ENCODE data around the gene CECR2. TPM values are rescaled to one million over a fixed set of nuclear protein-coding genes. Genes with fewer than 3 reads are reported as not detected.
A peak's percentile ranks its signal among the peaks of the same experiment; 100 is the strongest.

Gene CECR2
- total RNA-seq, 1 experiment from 2014 or later = 111 TPM

GRCh38 chr22:17373855-17374254 is 4.6 kb downstream of the CECR2 start (continued):
- TF ChIP-seq TEAD4 (CRISPR knock-in tag; IDR thresholded peaks at IDR 0.05) = no peak
- no peak for TF ChIP-seq HMGA2 (CRISPR knock-in tag; IDR thresholded peaks at IDR 0.05)
- TF ChIP-seq, protein P1, sequence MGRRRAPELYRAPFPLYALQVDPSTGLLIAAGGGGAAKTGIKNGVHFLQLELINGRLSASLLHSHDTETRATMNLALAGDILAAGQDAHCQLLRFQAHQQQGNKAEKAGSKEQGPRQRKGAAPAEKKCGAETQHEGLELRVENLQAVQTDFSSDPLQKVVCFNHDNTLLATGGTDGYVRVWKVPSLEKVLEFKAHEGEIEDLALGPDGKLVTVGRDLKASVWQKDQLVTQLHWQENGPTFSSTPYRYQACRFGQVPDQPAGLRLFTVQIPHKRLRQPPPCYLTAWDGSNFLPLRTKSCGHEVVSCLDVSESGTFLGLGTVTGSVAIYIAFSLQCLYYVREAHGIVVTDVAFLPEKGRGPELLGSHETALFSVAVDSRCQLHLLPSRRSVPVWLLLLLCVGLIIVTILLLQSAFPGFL (CRISPR knock-in tag; IDR thresholded peaks at IDR 0.05; ENCODE audit: borderline replicate concordance) = no peak
- no peak for TF ChIP-seq NR2C2 (CRISPR knock-in tag; IDR thresholded peaks at IDR 0.05)

DNA sequence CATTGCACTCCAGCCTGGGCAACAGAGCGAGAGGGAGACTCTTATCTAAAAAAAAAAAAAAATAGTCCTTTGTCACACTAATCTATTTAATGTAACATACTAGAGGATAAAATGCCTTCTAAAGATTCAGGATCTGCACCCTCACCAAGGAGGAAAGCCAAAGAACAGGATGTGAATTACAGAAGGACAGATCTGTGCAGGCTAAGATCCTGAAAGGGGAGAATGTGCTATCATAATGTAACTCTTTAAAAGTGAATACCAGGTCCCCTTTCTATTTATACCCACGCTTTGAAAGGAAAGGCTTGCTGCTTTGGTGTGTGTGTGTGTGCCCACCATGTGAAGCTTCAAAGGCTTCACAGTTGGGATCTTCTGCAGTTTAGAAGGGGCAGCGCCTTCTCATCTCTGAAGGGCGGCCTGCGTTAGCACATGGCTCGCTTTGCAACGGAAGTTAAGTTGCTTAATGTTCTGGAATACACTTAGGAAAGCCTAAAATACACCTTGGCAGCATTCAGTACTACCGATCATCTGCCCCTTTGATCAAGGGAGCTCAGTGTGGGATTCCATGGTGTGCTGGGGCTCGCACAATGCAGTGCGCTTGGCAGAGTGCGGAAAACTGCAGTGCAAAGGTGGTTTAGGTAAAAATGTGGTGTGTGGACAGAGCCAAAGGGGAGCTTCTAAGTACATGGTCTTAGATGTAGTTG is 6.8 kb downstream of the CECR2 start:
- Mint-ChIP-seq H3K9me3 (no peaks in the 10 kb centered on the region), H3K4me3 (peak overlapping the region; percentile 28; the same call in 1 of the 2 replicates), H3K27me3 (ENCODE audit: low read depth) (no peaks in the 10 kb centered on the region), H3K4me1 (peaks cover 90% of the 10 kb centered on the region), H3K36me3 (no peaks in the 10 kb centered on the region), H3K27ac (peak overlapping the region; percentile 77)
- ATAC-seq = no peak
- no peak for DNase-seq (ENCODE audit: low spot score)
- TF ChIP-seq AFF4 (CRISPR knock-in tag; IDR thresholded peaks at IDR 0.05; ENCODE audit: borderline replicate concordance) = no peak
- CTCF ChIA-PET = interaction anchor here (0.9 to 3.0 kb wide), 4 partner anchors 40 to 204 kb away, joined by 3 to 14 read pairs (median 4); no protein-coding TSS in a partner anchor
- POLR2A ChIA-PET = interaction anchor here (0.6 kb wide), 1 partner anchor 171 kb away, joined by 3 read pairs; no protein-coding TSS in a partner anchor

DNA sequence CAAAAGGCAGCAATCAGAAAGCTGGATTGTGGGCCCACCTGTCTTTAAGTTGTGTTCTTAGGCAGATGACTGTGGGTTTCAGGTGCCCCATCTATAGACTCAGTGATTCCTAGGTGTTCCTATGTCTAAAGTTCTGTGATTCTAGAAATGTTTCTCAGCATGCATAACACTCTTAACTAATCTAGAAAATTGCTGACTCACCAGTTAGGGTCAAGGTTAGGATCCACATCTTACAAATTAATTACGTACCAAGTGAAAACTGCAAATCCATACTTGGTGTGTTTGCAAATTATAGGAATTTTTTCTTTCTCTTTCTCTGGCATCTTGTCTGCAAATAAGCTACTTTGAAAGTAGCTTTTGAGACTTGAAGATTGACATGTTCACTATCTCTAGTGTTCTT is 7.7 kb downstream of the CECR2 start:
- ChIA-PET POLR2A (interaction anchor here (0.6 kb wide), 1 partner anchor 170 kb away, joined by 3 read pairs; no protein-coding TSS in a partner anchor), CTCF (interaction anchor here (0.6 to 3.0 kb wide), 6 partner anchors 40 to 205 kb away, joined by 3 to 14 read pairs (median 4); no protein-coding TSS in a partner anchor)
- H3K36me3 Mint-ChIP-seq = no peaks in the 10 kb centered on the region
- no peaks in the 10 kb centered on the region for H3K9me3 Mint-ChIP-seq
- no peak overlapping the region for H3K4me3 Mint-ChIP-seq
- DNase-seq (ENCODE audit: low spot score) (no peak), ATAC-seq (no peak)
- peaks cover 90% of the 10 kb centered on the region for H3K4me1 Mint-ChIP-seq
- no peaks in the 10 kb centered on the region for H3K27me3 Mint-ChIP-seq (ENCODE audit: low read depth)
- H3K27ac Mint-ChIP-seq = peak overlapping the region; percentile 94
- TF ChIP-seq ZNF263 (CRISPR knock-in tag; IDR thresholded peaks at IDR 0.05; ENCODE audit: low read depth) (no peak), NR3C1 (CRISPR knock-in tag; conservative IDR thresholded peaks at IDR 0.05; ENCODE audit: low read depth) (no peak), ZBTB21 (CRISPR knock-in tag; IDR thresholded peaks at IDR 0.05; ENCODE audit: borderline replicate concordance) (no peak), ETV6 (CRISPR knock-in tag; IDR thresholded peaks at IDR 0.05) (no peak), OVOL2 (CRISPR knock-in tag; IDR thresholded peaks at IDR 0.05; ENCODE audit: borderline replicate concordance) (no peak), RORB (CRISPR knock-in tag; IDR thresholded peaks at IDR 0.05) (no peak), ATF3 (CRISPR knock-in tag; conservative IDR thresholded peaks at IDR 0.05) (no peak), ATF2 (CRISPR knock-in tag; IDR thresholded peaks at IDR 0.05; ENCODE audit: borderline replicate concordance, low read depth) (no peak), SP1 (CRISPR knock-in tag; conservative IDR thresholded peaks at IDR 0.05) (no peak), RELA (CRISPR knock-in tag; IDR thresholded peaks at IDR 0.05; ENCODE audit: borderline replicate concordance) (no peak), ZNF396 (CRISPR knock-in tag; IDR thresholded peaks at IDR 0.05; ENCODE audit: borderline replicate concordance) (no peak), E2F1 (CRISPR knock-in tag; IDR thresholded peaks at IDR 0.05) (no peak), ZNF317 (CRISPR knock-in tag; IDR thresholded peaks at IDR 0.05; ENCODE audit: borderline replicate concordance, low read depth) (no peak), FOXJ3 (CRISPR knock-in tag; IDR thresholded peaks at IDR 0.05; ENCODE audit: borderline replicate concordance) (no peak)
- TF ChIP-seq, protein P1 (CRISPR knock-in tag; IDR thresholded peaks at IDR 0.05; ENCODE audit: borderline replicate concordance) = no peak
- TF ChIP-seq, protein P2, sequence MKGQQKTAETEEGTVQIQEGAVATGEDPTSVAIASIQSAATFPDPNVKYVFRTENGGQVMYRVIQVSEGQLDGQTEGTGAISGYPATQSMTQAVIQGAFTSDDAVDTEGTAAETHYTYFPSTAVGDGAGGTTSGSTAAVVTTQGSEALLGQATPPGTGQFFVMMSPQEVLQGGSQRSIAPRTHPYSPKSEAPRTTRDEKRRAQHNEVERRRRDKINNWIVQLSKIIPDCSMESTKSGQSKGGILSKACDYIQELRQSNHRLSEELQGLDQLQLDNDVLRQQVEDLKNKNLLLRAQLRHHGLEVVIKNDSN (CRISPR knock-in tag; IDR thresholded peaks at IDR 0.05) = no peak

All from WTC11 (cell line).